OCI-LY1 (cell line): ENCODE measurements around the gene FYN.

Experiments used
- H2AFZ ChIP-seq: fragments of 200-600 bp; sonication (generic), shearing (Covaris generic); 2 replicates; pipeline ENCODE4 v1.6.0; 2014; ENCODE audit warnings: antibody characterized with exemption, mild to moderate bottlenecking, low read length
- H3F3A ChIP-seq: fragments of 200-600 bp; sonication (generic), shearing (Covaris generic); 2 replicates; pipeline ENCODE4 v1.6.0; 2014; ENCODE audit warnings: mild to moderate bottlenecking, antibody characterized with exemption, low read length, moderate library complexity; ENCODE audit not compliant: insufficient read depth
- H3K27ac ChIP-seq: fragments of 200-600 bp; sonication (generic); 2 replicates; pipeline ENCODE4 v1.5.1; 2014; ENCODE audit warnings: low read length, mixed run types, mild to moderate bottlenecking, low read depth; ENCODE audit not compliant: poor library complexity, severe bottlenecking
- H3K27me3 ChIP-seq: fragments of 200-600 bp; sonication (generic); 2 replicates; pipeline ENCODE4 v1.6.0; 2014; ENCODE audit warnings: antibody characterized with exemption, mild to moderate bottlenecking, low read length, moderate library complexity; ENCODE audit not compliant: insufficient read depth
- H3K36me3 ChIP-seq: fragments of 200-600 bp; sonication (generic); 2 replicates; pipeline ENCODE4 v1.6.1; 2014; ENCODE audit warnings: mild to moderate bottlenecking, antibody characterized with exemption, low read length, moderate library complexity, mixed read lengths; ENCODE audit not compliant: insufficient read depth
- H3K4me1 ChIP-seq: fragments of 200-600 bp; sonication (generic); 2 replicates; pipeline ENCODE4 v1.5.1; 2014; ENCODE audit warnings: mild to moderate bottlenecking, low read length, moderate library complexity; ENCODE audit not compliant: insufficient read depth, severe bottlenecking
- H3K4me2 ChIP-seq: fragments of 200-600 bp; sonication (generic), shearing (Covaris generic); 2 replicates; pipeline ENCODE4 v1.6.1; 2014; ENCODE audit warnings: low read length
- H3K4me3 ChIP-seq: fragments of 200-600 bp; sonication (generic); 2 replicates; pipeline ENCODE4 v1.5.1; 2014; ENCODE audit warnings: low read length, low read depth, mild to moderate bottlenecking, mixed read lengths; ENCODE audit not compliant: poor library complexity, severe bottlenecking
- H3K79me2 ChIP-seq: fragments of 200-600 bp; shearing (Covaris generic); 2 replicates; pipeline ENCODE4 v1.6.1; 2016; ENCODE audit warnings: mixed run types, low read length, mixed read lengths; ENCODE audit not compliant: insufficient read depth
- H3K9ac ChIP-seq: fragments of 200-600 bp; sonication (generic), shearing (Covaris generic); 2 replicates; pipeline ENCODE4 v1.6.1; 2014; ENCODE audit warnings: mild to moderate bottlenecking, low read length, mixed read lengths
- H3K9me2 ChIP-seq: fragments of 200-600 bp; sonication (generic), shearing (Covaris generic); 2 replicates; pipeline ENCODE4 v1.6.1; 2014; ENCODE audit warnings: low read depth, mild to moderate bottlenecking, low read length, mixed read lengths
- H3K9me3 ChIP-seq: fragments of 200-600 bp; shearing (Covaris generic); 2 replicates; pipeline ENCODE4 v1.6.1; 2014; ENCODE audit warnings: low read length, mixed read lengths
- H4K20me1 ChIP-seq: fragments of 200-600 bp; sonication (generic), shearing (Covaris generic); 2 replicates; pipeline ENCODE4 v1.6.0; 2016; ENCODE audit warnings: mild to moderate bottlenecking, low read length; ENCODE audit not compliant: insufficient read depth
- CTCF ChIP-seq: fragments of 200-600 bp; sonication (generic), shearing (Covaris generic); IDR thresholded peaks from 2 replicates; pipeline ENCODE4 v1.5.1; 2017; ENCODE audit warnings: mild to moderate bottlenecking, antibody characterized with exemption, low read length, moderate library complexity, mixed read lengths
- EZH2 ChIP-seq: fragments of 200-600 bp; sonication (generic), shearing (Covaris generic); IDR thresholded peaks from 2 replicates; pipeline ENCODE4 v1.8.0; 2017; ENCODE audit warnings: borderline replicate concordance, mixed run types, mild to moderate bottlenecking, antibody characterized with exemption, low read length, moderate library complexity, mixed read lengths

FYN gene

DNA sequence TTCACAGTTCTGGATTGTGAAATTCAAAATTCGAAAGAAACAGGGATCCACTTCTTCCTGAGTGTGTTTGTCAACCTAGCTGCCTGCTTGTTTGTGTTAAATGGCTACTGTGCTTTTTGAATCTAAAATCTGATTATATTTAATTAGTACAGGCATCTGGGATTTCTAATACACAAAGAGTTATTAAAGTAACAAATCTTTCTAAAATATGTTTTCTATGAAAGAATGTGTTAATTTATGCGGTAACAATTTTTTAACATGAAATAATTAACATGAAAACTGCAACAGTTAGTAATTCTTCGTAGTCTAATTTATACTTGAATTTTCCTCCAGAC lies 186.4 kb downstream of the FYN start:
- Histone ChIP-seq H3K79me2 (no peaks in the 10 kb centered on the region), H3K9ac (no peak overlapping the region), H3K27ac (no peak overlapping the region), H3F3A (no peaks in the 10 kb centered on the region), H3K27me3 (peaks cover 5% of the 10 kb centered on the region; the same call in 1 of the 2 replicates), H3K9me2 (no peaks in the 10 kb centered on the region), H3K4me3 (no peak overlapping the region), H3K4me2 (no peak overlapping the region), H3K4me1 (no peaks in the 10 kb centered on the region), H3K36me3 (no peaks in the 10 kb centered on the region), H2AFZ (no peak overlapping the region), H3K9me3 (no peaks in the 10 kb centered on the region), H4K20me1 (no peaks in the 10 kb centered on the region)
- TF ChIP-seq EZH2 (no peak), CTCF (no peak)

GRCh38 chr6:111686249-111686931 lies 186.9 kb downstream of the FYN start:
- Histone ChIP-seq H3K9me2 (no peaks in the 10 kb centered on the region), H4K20me1 (no peaks in the 10 kb centered on the region), H3K4me2 (no peak overlapping the region), H3F3A (no peaks in the 10 kb centered on the region), H3K36me3 (no peaks in the 10 kb centered on the region), H3K27ac (no peak overlapping the region), H3K4me1 (no peaks in the 10 kb centered on the region), H3K9ac (no peak overlapping the region), H3K4me3 (no peak overlapping the region), H3K27me3 (peaks cover 5% of the 10 kb centered on the region; the same call in 1 of the 2 replicates), H3K9me3 (no peaks in the 10 kb centered on the region), H3K79me2 (no peaks in the 10 kb centered on the region), H2AFZ (no peak overlapping the region)
- TF ChIP-seq EZH2 (no peak), CTCF (no peak)

GRCh38 chr6:111685526-111685925 lies 187.7 kb downstream of the FYN start:
- no peaks in the 10 kb centered on the region for H3F3A ChIP-seq
- H3K9me2 ChIP-seq: no peaks in the 10 kb centered on the region
- H2AFZ ChIP-seq: no peak overlapping the region
- H3K9me3 ChIP-seq: no peaks in the 10 kb centered on the region
- H3K36me3 ChIP-seq: no peaks in the 10 kb centered on the region
- TF ChIP-seq CTCF (no peak), EZH2 (no peak)
- no peak overlapping the region for H3K4me3 ChIP-seq
- H3K27me3 ChIP-seq: peaks cover 5% of the 10 kb centered on the region; the same call in 1 of the 2 replicates
- H3K79me2 ChIP-seq: no peaks in the 10 kb centered on the region
- H3K4me1 ChIP-seq: no peaks in the 10 kb centered on the region
- no peak overlapping the region for H3K27ac ChIP-seq
- H3K9ac ChIP-seq: no peak overlapping the region
- no peak overlapping the region for H3K4me2 ChIP-seq
- H4K20me1 ChIP-seq: no peaks in the 10 kb centered on the region
